WTC11 (cell line): ENCODE results near the gene FARP2.

Experiments
- ATF1 ChIP-seq: sonication (generic); formaldehyde crosslinking; IDR thresholded peaks from 2 replicates; pipeline ENCODE4 v1.8.1; 2023; ENCODE audit warnings: mild to moderate bottlenecking, moderate library complexity, missing genetic modification reagents
- CREM ChIP-seq: sonication (generic); formaldehyde crosslinking; IDR thresholded peaks from 2 replicates; pipeline ENCODE4 v1.8.1; 2022; ENCODE audit warnings: mild to moderate bottlenecking, missing genetic modification reagents, moderate library complexity
- ZNF121 ChIP-seq: sonication (generic); formaldehyde crosslinking; IDR thresholded peaks from 2 replicates; pipeline ENCODE4 v1.8.0; 2023; ENCODE audit warnings: missing genetic modification reagents
- ZNF138 ChIP-seq: sonication (generic); formaldehyde crosslinking; conservative IDR thresholded peaks from 2 replicates; pipeline ENCODE4 v1.8.1; 2022; ENCODE audit warnings: mild to moderate bottlenecking, moderate library complexity, missing genetic modification reagents
- ZNF219 ChIP-seq: sonication (generic); formaldehyde crosslinking; IDR thresholded peaks from 2 replicates; pipeline ENCODE4 v1.8.0; 2023; ENCODE audit warnings: missing genetic modification reagents, mild to moderate bottlenecking, borderline replicate concordance
- ZNF317 ChIP-seq: sonication (generic); formaldehyde crosslinking; IDR thresholded peaks from 2 replicates; pipeline ENCODE4 v1.8.1; 2023; ENCODE audit warnings: low read depth, mild to moderate bottlenecking, moderate library complexity, missing genetic modification reagents, borderline replicate concordance
- TF ChIP-seq, protein P1 (sequence below): sonication (generic); formaldehyde crosslinking; IDR thresholded peaks from 2 replicates; pipeline ENCODE4 v1.8.1; 2022; ENCODE audit warnings: mild to moderate bottlenecking, moderate library complexity, missing genetic modification reagents
- TF ChIP-seq, protein P2 (sequence below): fragments of 200-600 bp; IDR thresholded peaks from 2 replicates; pipeline ENCODE4 v1.8.0; 2022; ENCODE audit warnings: antibody characterized with exemption
- TF ChIP-seq, protein P3 (sequence below): sonication (generic); formaldehyde crosslinking; IDR thresholded peaks from 2 replicates; pipeline ENCODE4 v1.8.1; 2023; ENCODE audit warnings: mild to moderate bottlenecking, moderate library complexity, missing genetic modification reagents

DNA sequence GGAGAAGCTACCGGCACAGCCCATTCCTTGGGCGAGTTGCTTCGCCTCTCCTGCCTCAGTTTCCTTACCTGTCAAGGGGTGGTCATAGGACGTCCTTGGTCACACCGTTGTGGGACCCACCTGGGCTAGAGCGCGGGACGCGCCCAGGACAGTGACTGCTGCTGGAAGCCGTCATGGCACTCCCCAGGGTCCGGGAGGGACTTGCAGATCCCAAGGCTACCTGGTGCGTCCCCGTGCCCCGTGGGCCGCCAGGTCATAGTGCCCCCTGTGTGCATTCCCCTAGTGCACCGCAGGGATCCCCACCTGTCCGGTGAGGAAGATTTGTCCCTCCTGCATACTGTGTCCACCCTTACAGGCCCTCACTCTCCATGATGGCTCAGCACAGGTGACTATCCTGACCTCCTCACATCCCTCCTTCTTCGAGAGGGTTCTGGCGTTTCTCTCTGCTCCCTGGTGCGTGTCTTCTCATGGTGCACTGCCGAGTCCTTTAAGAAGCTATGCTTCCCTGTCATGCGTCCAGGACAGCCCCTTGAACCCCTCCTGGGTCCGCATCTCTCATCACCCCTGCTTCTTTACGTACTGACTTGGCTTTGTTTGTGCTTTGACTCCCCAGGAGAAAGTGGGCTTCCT lies 153.2 kb downstream of the FARP2 start:
- TF ChIP-seq ZNF317 (CRISPR knock-in tag) (no peak), ZNF219 (CRISPR knock-in tag) (no peak), ZNF138 (no peak), CREM (no peak), ATF1 (CRISPR knock-in tag) (no peak), ZNF121 (no peak)
- TF ChIP-seq, protein P1, sequence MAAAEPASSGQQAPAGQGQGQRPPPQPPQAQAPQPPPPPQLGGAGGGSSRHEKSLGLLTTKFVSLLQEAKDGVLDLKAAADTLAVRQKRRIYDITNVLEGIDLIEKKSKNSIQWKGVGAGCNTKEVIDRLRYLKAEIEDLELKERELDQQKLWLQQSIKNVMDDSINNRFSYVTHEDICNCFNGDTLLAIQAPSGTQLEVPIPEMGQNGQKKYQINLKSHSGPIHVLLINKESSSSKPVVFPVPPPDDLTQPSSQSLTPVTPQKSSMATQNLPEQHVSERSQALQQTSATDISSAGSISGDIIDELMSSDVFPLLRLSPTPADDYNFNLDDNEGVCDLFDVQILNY (CRISPR knock-in tag), result no peak
- TF ChIP-seq, protein P2, sequence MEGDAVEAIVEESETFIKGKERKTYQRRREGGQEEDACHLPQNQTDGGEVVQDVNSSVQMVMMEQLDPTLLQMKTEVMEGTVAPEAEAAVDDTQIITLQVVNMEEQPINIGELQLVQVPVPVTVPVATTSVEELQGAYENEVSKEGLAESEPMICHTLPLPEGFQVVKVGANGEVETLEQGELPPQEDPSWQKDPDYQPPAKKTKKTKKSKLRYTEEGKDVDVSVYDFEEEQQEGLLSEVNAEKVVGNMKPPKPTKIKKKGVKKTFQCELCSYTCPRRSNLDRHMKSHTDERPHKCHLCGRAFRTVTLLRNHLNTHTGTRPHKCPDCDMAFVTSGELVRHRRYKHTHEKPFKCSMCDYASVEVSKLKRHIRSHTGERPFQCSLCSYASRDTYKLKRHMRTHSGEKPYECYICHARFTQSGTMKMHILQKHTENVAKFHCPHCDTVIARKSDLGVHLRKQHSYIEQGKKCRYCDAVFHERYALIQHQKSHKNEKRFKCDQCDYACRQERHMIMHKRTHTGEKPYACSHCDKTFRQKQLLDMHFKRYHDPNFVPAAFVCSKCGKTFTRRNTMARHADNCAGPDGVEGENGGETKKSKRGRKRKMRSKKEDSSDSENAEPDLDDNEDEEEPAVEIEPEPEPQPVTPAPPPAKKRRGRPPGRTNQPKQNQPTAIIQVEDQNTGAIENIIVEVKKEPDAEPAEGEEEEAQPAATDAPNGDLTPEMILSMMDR, result no peak
- TF ChIP-seq, protein P3, sequence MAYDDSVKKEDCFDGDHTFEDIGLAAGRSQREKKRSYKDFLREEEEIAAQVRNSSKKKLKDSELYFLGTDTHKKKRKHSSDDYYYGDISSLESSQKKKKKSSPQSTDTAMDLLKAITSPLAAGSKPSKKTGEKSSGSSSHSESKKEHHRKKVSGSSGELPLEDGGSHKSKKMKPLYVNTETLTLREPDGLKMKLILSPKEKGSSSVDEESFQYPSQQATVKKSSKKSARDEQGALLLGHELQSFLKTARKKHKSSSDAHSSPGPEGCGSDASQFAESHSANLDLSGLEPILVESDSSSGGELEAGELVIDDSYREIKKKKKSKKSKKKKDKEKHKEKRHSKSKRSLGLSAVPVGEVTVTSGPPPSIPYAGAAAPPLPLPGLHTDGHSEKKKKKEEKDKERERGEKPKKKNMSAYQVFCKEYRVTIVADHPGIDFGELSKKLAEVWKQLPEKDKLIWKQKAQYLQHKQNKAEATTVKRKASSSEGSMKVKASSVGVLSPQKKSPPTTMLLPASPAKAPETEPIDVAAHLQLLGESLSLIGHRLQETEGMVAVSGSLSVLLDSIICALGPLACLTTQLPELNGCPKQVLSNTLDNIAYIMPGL, result no peak
